WERI-Rb-1 (cell line): Measurements from ENCODE around the gene VDAC2.

Source experiments
- DNase-seq: peaks from one replicate; pipeline ENCODE4 v3.0.0-alpha.2; 2020
- H3K27ac ChIP-seq: fragments of 250-450 bp; sonication (Bioruptor Pico); 2 replicates; pipeline ENCODE4 v1.5.1; 2020; ENCODE audit warnings: mild to moderate bottlenecking, moderate library complexity
- H3K27me3 ChIP-seq: fragments of 250-450 bp; sonication (Bioruptor Pico); 2 replicates; pipeline ENCODE4 v1.5.1; 2021; ENCODE audit warnings: mild to moderate bottlenecking, low read depth, moderate library complexity; ENCODE audit not compliant: insufficient read depth, severe bottlenecking
- H3K36me3 ChIP-seq: fragments of 250-450 bp; sonication (Bioruptor Pico); 2 replicates; pipeline ENCODE4 v1.5.1; 2020; ENCODE audit warnings: mild to moderate bottlenecking, moderate library complexity
- H3K4me3 ChIP-seq: 2 replicates; pipeline ENCODE4 v1.5.1; 2011; ENCODE audit warnings: low read depth, mild to moderate bottlenecking, control low read depth, low read length
- H3K9me3 ChIP-seq: fragments of 250-450 bp; sonication (Bioruptor Pico); 2 replicates; pipeline ENCODE4 v1.5.1; 2021; ENCODE audit warnings: mild to moderate bottlenecking, moderate library complexity; ENCODE audit not compliant: severe bottlenecking
- TF ChIP-seq, protein P1 (sequence below): IDR thresholded peaks from 2 replicates; pipeline ENCODE4 v1.5.1; 2011; ENCODE audit warnings: low read depth, mild to moderate bottlenecking, control low read depth, inconsistent platforms, low read length

VDAC2 gene

DNA sequence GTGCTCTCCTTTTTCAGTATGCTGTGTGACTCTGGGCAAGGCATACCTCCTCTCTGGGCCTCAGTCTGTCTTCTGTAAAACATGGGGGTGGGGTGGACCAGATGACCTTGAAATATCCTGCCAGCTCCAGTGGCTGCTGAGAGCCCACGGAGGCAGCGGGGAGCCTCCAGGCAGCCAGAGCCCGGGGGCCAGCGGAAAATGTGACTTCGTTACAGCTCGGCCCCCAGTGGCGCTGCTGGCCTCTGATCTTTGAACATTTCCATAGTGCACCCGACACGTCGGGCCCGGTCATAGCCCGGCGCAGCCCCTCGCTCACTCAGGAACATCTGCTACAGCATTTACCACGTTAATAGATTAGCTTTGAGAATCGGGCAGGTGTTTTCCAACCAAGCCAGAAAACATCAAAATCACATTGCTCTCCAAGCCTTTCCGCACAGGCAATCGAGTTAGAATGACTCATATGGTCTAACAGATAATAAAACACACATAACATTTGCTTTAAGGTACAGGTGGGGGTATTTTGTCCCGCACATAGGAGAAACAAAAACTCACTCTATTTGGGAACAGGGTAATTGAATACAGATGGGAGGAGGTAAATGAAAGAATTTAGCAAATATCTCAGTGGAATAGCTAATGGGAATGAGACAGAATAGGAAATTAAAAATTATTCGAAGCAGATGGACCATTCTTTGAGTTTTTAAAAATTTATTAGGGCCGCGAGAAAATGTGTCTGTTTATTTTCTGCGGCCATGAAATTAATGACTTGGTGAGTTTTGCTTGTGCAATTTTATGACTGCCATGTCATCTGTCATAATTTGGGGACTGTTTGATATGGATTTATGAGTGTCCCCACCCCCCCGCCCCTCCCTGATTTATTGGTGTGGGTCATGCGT lies 51.5 kb downstream of the VDAC2 start:
- no peak overlapping the region for H3K4me3 ChIP-seq
- DNase-seq, result peak; percentile 37
- no peak overlapping the region for H3K27ac ChIP-seq
- no peaks in the 10 kb centered on the region for H3K36me3 ChIP-seq
- peaks cover 6% of the 10 kb centered on the region for H3K9me3 ChIP-seq
- TF ChIP-seq, protein P1, sequence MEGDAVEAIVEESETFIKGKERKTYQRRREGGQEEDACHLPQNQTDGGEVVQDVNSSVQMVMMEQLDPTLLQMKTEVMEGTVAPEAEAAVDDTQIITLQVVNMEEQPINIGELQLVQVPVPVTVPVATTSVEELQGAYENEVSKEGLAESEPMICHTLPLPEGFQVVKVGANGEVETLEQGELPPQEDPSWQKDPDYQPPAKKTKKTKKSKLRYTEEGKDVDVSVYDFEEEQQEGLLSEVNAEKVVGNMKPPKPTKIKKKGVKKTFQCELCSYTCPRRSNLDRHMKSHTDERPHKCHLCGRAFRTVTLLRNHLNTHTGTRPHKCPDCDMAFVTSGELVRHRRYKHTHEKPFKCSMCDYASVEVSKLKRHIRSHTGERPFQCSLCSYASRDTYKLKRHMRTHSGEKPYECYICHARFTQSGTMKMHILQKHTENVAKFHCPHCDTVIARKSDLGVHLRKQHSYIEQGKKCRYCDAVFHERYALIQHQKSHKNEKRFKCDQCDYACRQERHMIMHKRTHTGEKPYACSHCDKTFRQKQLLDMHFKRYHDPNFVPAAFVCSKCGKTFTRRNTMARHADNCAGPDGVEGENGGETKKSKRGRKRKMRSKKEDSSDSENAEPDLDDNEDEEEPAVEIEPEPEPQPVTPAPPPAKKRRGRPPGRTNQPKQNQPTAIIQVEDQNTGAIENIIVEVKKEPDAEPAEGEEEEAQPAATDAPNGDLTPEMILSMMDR, result no peak
- no peaks in the 10 kb centered on the region for H3K27me3 ChIP-seq

DNA sequence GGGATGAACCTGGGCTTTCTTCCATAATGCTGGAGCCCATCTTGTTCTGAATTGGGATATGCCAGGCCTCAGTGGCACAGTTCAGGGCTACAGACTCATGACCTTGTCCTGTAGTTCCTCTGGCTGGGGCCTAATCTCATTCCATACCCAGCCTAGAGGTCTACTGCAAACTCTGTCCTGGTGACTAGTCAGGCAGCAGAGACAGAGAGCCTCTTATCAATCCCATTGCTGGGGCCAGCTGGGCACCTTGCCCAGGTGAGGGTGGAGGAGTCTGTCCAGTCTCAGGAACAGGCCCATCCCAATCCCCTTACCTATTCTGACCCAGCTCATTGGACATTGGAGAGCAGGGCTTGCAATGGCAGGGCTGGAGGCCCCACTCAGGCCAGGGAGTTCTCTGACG lies 53.2 kb downstream of the VDAC2 start:
- H3K9me3 ChIP-seq, result peaks cover 3% of the 10 kb centered on the region
- H3K27ac ChIP-seq, result no peak overlapping the region
- TF ChIP-seq, protein P1, result no peak

DNA sequence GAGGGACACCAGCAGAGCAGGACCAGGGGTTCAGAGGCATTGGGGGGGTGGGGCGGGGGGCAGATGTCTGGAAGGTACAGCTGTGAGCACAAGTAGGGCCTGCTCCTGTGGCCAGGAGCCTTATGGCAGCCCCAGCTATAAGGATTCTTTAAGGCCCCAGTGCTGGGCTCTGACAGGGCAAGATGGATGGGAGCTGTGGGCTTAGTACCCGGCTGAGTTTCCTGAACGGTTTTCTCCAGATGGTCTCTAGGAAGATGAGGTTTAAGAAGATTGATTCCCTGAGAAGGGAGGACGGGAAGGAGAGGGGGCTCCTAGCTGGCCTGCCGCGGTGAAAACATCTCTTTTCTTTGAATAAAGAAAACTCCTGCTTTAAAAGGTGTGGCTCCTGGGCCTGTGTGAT lies 55.3 kb downstream of the VDAC2 start:
- Histone ChIP-seq H3K4me3 (peak overlapping the region; percentile 23), H3K9me3 (peaks cover 7% of the 10 kb centered on the region), H3K27ac (peak overlapping the region; percentile 88), H3K36me3 (no peaks in the 10 kb centered on the region), H3K27me3 (no peaks in the 10 kb centered on the region)
- peak; percentile 94 for DNase-seq
- TF ChIP-seq, protein P1, result no peak

More for the DNA sequence above, 53.2 kb downstream of the VDAC2 start:
- Histone ChIP-seq H3K27me3 (no peaks in the 10 kb centered on the region), H3K4me3 (no peak overlapping the region), H3K36me3 (no peaks in the 10 kb centered on the region)
- no peak for DNase-seq

DNA sequence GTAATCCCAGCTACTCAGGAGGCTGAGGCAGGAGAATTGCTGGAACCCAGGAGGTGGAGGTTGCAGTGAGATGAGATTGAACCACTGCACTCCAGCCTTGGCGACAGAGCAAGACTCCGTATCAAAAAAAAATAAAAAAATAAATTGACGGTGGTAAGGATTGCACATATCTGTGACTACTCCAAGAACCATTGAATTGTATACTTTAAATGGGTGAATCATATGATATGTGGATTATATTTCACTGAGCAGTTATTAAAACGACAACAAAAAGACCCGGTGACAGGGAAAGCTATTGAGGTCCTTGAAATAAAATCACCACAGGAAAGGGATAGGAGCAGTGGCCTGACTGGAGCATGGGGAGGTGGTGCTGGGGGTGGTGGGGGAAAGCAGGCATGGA lies 56.3 kb downstream of the VDAC2 start:
- TF ChIP-seq, protein P1, result no peak
- H3K27ac ChIP-seq, result peak overlapping the region; percentile 88

DNA sequence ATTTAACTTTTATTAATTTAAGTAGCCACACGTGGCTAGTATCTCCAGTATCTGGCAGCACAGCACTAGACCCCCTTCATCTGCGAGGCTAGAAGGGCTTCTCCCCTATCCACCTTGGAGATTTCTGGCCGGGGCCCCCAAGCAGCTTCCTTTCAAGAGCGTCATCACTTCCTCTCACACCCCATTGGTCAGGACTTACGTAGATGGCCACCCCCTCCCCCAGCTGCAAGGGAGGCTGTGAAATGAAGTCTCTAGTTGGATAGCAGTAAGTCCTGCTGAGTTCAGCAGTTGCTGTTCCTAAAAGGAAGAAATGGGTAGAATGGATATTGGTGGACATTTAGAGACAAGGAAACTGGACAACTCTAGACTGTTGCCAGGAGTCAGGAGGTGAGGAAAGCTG lies 59.0 kb downstream of the VDAC2 start:
- DNase-seq, result no peak

More for the DNA sequence above, 56.3 kb downstream of the VDAC2 start:
- Histone ChIP-seq H3K4me3 (no peak overlapping the region), H3K27me3 (no peaks in the 10 kb centered on the region), H3K9me3 (peaks cover 4% of the 10 kb centered on the region), H3K36me3 (no peaks in the 10 kb centered on the region)
- no peak for DNase-seq

More for the DNA sequence above, 59.0 kb downstream of the VDAC2 start:
- no peak overlapping the region for H3K27ac ChIP-seq
- no peaks in the 10 kb centered on the region for H3K36me3 ChIP-seq
- H3K9me3 ChIP-seq, result peaks cover 4% of the 10 kb centered on the region
- no peak overlapping the region for H3K4me3 ChIP-seq
- no peaks in the 10 kb centered on the region for H3K27me3 ChIP-seq
- TF ChIP-seq, protein P1, result no peak
